DND-41 (cell line): Measurements from ENCODE around the gene ZDHHC14.

ENCODE experiments used
- ATAC-seq: fragments of 200-7000 bp; cut with Tn5 transposase; 3 replicates; pipeline ENCODE4 v1.9.1; 2021; ENCODE audit warnings: low read depth; ENCODE audit not compliant: insufficient read depth
- DNase-seq: peaks from one replicate; pipeline ENCODE4 v3.0.0-alpha.2; 2020
- H2AFZ ChIP-seq: 2 replicates; pipeline ENCODE4 v1.6.0; 2012; ENCODE audit warnings: low read depth, low read length
- H3K27ac ChIP-seq: 2 replicates; pipeline ENCODE4 v1.5.1; 2012; ENCODE audit warnings: low read length, inconsistent platforms
- H3K27me3 ChIP-seq: fragments of 200-600 bp; sonication (generic); 2 replicates; pipeline ENCODE4 v1.6.0; 2012; ENCODE audit warnings: low read length, mild to moderate bottlenecking, inconsistent platforms; ENCODE audit not compliant: insufficient read depth, poor library complexity
- H3K36me3 ChIP-seq: 2 replicates; pipeline ENCODE4 v1.5.1; 2012; ENCODE audit warnings: low read length, inconsistent platforms; ENCODE audit not compliant: insufficient read depth
- H3K4me1 ChIP-seq: 2 replicates; pipeline ENCODE4 v1.5.1; 2012; ENCODE audit warnings: mild to moderate bottlenecking, low read length; ENCODE audit not compliant: insufficient read depth
- H3K4me2 ChIP-seq: 2 replicates; pipeline ENCODE4 v1.6.0; 2012; ENCODE audit warnings: mild to moderate bottlenecking, moderate library complexity, low read length, inconsistent platforms; ENCODE audit not compliant: insufficient read depth
- H3K4me3 ChIP-seq, 2 experiments: fragments of 200-600 bp in 1 of 2; shearing (Covaris generic) in 1 of 2; 2 replicates each; pipeline ENCODE4 v1.5.1; 2012 to 2016; ENCODE audit warnings: inconsistent platforms in 2 of 2, low read length in 2 of 2, mild to moderate bottlenecking in 2 of 2, low read depth in 1 of 2, moderate library complexity in 1 of 2
- H3K79me2 ChIP-seq: 2 replicates; pipeline ENCODE4 v1.6.0; 2012; ENCODE audit warnings: low read length, inconsistent platforms; ENCODE audit not compliant: insufficient read depth
- H3K9ac ChIP-seq: 2 replicates; pipeline ENCODE4 v1.6.0; 2012; ENCODE audit warnings: low read depth, mild to moderate bottlenecking, inconsistent platforms, low read length, moderate library complexity
- H3K9me3 ChIP-seq: 2 replicates; pipeline ENCODE4 v1.5.1; 2012; ENCODE audit warnings: low read length, moderate library complexity, mild to moderate bottlenecking, inconsistent platforms; ENCODE audit not compliant: insufficient read depth, severe bottlenecking
- H4K20me1 ChIP-seq: 2 replicates; pipeline ENCODE4 v1.6.0; 2012; ENCODE audit warnings: low read length; ENCODE audit not compliant: insufficient read depth
- EZH2 ChIP-seq: IDR thresholded peaks from 3 replicates; pipeline ENCODE4 v1.6.1; 2012; ENCODE audit warnings: borderline replicate concordance, low read depth, mild to moderate bottlenecking, moderate library complexity, low read length, inconsistent platforms; ENCODE audit not compliant: severe bottlenecking
- TF ChIP-seq, protein P1 (sequence below): IDR thresholded peaks from 2 replicates; pipeline ENCODE4 v1.5.1; 2012; ENCODE audit warnings: borderline replicate concordance, low read length, moderate library complexity, mild to moderate bottlenecking; ENCODE audit not compliant: poor library complexity, severe bottlenecking; ENCODE audit errors: extremely low read depth

ZDHHC14 gene

DNA sequence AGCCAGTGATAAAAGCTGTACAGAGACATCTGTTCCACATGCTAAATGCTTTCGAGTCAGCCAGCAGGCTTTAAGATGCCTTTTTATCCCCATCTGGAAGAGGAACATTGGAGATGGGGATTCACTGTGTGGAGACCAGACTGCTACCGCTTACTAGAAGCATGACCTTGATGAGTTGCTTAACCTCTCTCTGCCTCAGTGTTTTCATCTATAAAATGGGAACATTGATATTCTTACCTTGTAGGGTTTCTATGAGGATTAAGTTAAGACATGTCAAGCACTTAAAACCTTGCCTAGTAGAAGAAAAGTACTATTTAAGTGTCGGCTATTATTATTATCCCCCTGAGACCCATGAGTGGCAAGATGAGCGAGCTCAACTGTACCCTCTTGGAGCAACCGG is 276.8 kb downstream of the ZDHHC14 start:
- Histone ChIP-seq H3K27me3 (peaks cover 3% of the 10 kb centered on the region), H3K79me2 (no peaks in the 10 kb centered on the region), H3K4me3 (no peak overlapping the region), H3K9ac (no peak overlapping the region), H2AFZ (no peak overlapping the region), H3K27ac (no peak overlapping the region), H3K4me2 (no peak overlapping the region), H3K9me3 (no peaks in the 10 kb centered on the region), H3K4me1 (no peaks in the 10 kb centered on the region), H4K20me1 (no peaks in the 10 kb centered on the region), H3K36me3 (no peaks in the 10 kb centered on the region)
- ATAC-seq: no peak
- DNase-seq: no peak
- TF ChIP-seq, protein P1, sequence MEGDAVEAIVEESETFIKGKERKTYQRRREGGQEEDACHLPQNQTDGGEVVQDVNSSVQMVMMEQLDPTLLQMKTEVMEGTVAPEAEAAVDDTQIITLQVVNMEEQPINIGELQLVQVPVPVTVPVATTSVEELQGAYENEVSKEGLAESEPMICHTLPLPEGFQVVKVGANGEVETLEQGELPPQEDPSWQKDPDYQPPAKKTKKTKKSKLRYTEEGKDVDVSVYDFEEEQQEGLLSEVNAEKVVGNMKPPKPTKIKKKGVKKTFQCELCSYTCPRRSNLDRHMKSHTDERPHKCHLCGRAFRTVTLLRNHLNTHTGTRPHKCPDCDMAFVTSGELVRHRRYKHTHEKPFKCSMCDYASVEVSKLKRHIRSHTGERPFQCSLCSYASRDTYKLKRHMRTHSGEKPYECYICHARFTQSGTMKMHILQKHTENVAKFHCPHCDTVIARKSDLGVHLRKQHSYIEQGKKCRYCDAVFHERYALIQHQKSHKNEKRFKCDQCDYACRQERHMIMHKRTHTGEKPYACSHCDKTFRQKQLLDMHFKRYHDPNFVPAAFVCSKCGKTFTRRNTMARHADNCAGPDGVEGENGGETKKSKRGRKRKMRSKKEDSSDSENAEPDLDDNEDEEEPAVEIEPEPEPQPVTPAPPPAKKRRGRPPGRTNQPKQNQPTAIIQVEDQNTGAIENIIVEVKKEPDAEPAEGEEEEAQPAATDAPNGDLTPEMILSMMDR: no peak
- TF ChIP-seq EZH2: no peak

DNA sequence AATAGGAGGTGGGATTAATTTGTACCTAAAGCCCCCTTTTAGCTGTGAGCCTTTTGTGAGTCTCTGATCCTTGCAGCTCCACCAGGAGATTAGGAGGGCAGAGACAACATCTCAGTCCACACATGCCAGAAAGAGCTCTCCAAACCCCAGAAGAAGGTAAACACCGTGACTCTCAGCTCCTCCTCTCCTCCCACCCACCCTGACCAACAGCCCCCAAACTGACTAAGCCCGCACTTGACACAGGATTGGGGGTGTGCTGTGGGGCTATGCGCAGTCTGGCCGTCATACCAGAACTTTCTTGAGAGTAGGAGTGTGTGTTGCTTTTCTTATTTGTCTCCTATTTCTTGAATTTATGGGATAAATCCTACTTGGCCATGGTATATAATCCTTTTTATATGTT is 277.3 kb downstream of the ZDHHC14 start:
- Histone ChIP-seq H3K9ac (no peak overlapping the region), H3K4me1 (no peaks in the 10 kb centered on the region), H4K20me1 (no peaks in the 10 kb centered on the region), H3K79me2 (no peaks in the 10 kb centered on the region), H3K4me2 (no peak overlapping the region), H3K27ac (no peak overlapping the region), H3K9me3 (no peaks in the 10 kb centered on the region), H3K36me3 (no peaks in the 10 kb centered on the region), H2AFZ (no peak overlapping the region), H3K4me3 (no peak overlapping the region), H3K27me3 (no peaks in the 10 kb centered on the region)
- DNase-seq (no peak), ATAC-seq (no peak)
- no peak for TF ChIP-seq EZH2
- TF ChIP-seq, protein P1: no peak

DNA sequence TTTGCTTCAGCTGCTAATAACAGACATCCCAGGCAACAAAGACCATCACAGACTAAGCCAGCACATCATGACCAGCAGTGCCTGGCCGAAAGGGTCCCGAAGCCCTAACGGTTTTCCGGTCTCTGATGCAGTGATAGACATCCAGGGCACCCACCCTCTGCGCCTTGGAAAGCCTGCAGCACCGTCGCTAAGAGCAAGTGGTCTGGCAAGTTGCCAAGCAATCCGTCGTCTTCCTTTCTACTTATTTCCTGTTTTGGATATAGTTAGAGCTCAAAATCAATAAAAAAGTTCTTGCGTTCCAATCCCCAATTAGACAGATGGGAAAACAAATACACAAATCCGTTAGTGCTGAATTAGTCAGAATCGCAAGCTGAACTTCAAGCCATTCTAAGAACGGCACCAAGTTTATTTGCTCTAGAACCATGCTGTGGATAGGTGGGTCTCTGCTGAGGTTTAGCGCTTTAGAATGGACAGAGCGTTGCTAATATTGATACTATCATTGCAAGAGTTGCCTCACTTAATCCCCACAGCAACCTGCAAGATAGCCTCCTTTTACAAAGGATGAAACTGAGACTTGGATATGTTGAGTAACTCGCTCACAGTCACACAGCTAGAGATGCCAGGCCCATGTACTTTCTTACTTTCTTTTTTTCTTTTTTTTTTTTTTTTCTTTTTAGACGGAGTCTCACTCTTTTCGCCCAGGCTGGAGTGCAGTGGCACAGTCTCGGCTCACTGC is 278.7 kb downstream of the ZDHHC14 start:
- TF ChIP-seq, protein P1: no peak
- no peak for TF ChIP-seq EZH2
- H3K79me2 ChIP-seq: no peaks in the 10 kb centered on the region
- peaks cover 4% of the 10 kb centered on the region for H3K27me3 ChIP-seq
- H3K4me2 ChIP-seq: no peak overlapping the region
- H3K27ac ChIP-seq: no peak overlapping the region
- ATAC-seq (no peak), DNase-seq (no peak)
- no peaks in the 10 kb centered on the region for H3K4me1 ChIP-seq
- no peaks in the 10 kb centered on the region for H3K36me3 ChIP-seq
- no peaks in the 10 kb centered on the region for H3K9me3 ChIP-seq
- no peaks in the 10 kb centered on the region for H4K20me1 ChIP-seq
- H3K4me3 ChIP-seq: no peak overlapping the region
- H2AFZ ChIP-seq: no peak overlapping the region
- no peak overlapping the region for H3K9ac ChIP-seq
